Naive thymus-derived CD8-positive, alpha-beta T cell (primary cell): ENCODE measurements around the gene INPP5D. TPM values are rescaled to one million over a fixed set of nuclear protein-coding genes. Genes with fewer than 3 reads are reported as not detected.
A peak's percentile ranks its signal among the peaks of the same experiment; 100 is the strongest.
"Not testable (repeated sequence)": the region's sequence is repeated elsewhere in the genome, so short reads cannot be mapped to it uniquely, and the experiment has no call there.

Experiments used
- ATAC-seq, 2 donors: fragments of 150-1000 bp; cut with Tn5 transposase in 1 of 2; sonication (Bioruptor Pico), chemical (Tn5 transposase) in 1 of 2; 1 replicate in 1 of 2; 2 replicates in 1 of 2; pipeline ENCODE4 v1.10.0; 2021; ENCODE audit warnings: mild to moderate bottlenecking in 2 of 2, moderate library complexity in 2 of 2
- POLR2A ChIA-PET: fragments of 350-600 bp; sonication (Branson Sonifier 250); formaldehyde crosslinking; loops from one replicate; lab custom pipeline; 2021; ENCODE audit warnings: antibody characterized with exemption; lab: Charles Lee
- DNase-seq, 10 donors: peaks; one replicate each; pipeline versions ENCODE4 v3.0.0 to v3.0.0-alpha.2; 2020 to 2022
- H3K27ac Mint-ChIP-seq, 10 donors: one replicate each; pipeline ENCODE4 v1.8.0; 2020 to 2022; ENCODE audit warnings: mild to moderate bottlenecking in 10 of 10, mixed read lengths in 10 of 10, moderate library complexity in 4 of 10, inconsistent platforms in 1 of 10
- H3K27me3 Mint-ChIP-seq, 5 donors: one replicate each; pipeline ENCODE4 v1.8.0; 2021 to 2022; ENCODE audit warnings: mixed read lengths in 5 of 5
- H3K36me3 Mint-ChIP-seq, 3 donors: one replicate each; pipeline ENCODE4 v1.8.0; 2020 to 2022; ENCODE audit warnings: mixed read lengths in 3 of 3, mild to moderate bottlenecking in 2 of 3, inconsistent platforms in 1 of 3
- H3K4me1 Mint-ChIP-seq, 4 donors: one replicate each; pipeline ENCODE4 v1.8.0; 2021 to 2022; ENCODE audit warnings: mixed read lengths in 4 of 4
- H3K4me3 Mint-ChIP-seq, 10 donors: one replicate each; pipeline ENCODE4 v1.8.0; 2020 to 2022; ENCODE audit warnings: mild to moderate bottlenecking in 10 of 10, mixed read lengths in 10 of 10, moderate library complexity in 6 of 10, inconsistent platforms in 1 of 10
- H3K9me3 Mint-ChIP-seq, 9 donors: one replicate each; pipeline ENCODE4 v1.8.0; 2020 to 2022; ENCODE audit warnings: mixed read lengths in 9 of 9, mild to moderate bottlenecking in 3 of 9, inconsistent platforms in 1 of 9, moderate library complexity in 1 of 9
- polyA plus RNA-seq, 3 donors: library from polyadenylated mRNA; unstranded; fragments of 300-500 nt; fragmentation: Illumina TruSeq; gene quantifications; one replicate each; pipeline ENCODE4 v1.2.3, GENCODE V29; 2021
- total RNA-seq, 8 experiments: library from RNA in 2 of 8; stranded (reverse) in 2 of 8; gene quantifications; one replicate each; pipeline ENCODE4 v1.2.3 and lab custom pipeline; 2021 to 2026

The INPP5D gene
- total and polyA plus RNA-seq, 5 experiments from 2014 or later: 36.4 to 124 (median 88.3) TPM

GRCh38 chr2:233178994-233179847 is 119.1 kb downstream of the INPP5D start:
- Mint-ChIP-seq H3K36me3 (peaks cover 0 to 91% (median 31%) of the 10 kb centered on the region in 3 donors), H3K27ac (peak overlapping the region in 9 of 10 donors; percentile 20 to 93 (median 71)), H3K4me3 (no peak overlapping the region), H3K27me3 (no peaks in the 10 kb centered on the region), H3K9me3 (no peaks in the 10 kb centered on the region), H3K4me1 (peaks cover 0 to 14% (median 8%) of the 10 kb centered on the region in 4 donors)
- ATAC-seq (no peak), DNase-seq (no peak)
- POLR2A ChIA-PET: no interaction called here

DNA sequence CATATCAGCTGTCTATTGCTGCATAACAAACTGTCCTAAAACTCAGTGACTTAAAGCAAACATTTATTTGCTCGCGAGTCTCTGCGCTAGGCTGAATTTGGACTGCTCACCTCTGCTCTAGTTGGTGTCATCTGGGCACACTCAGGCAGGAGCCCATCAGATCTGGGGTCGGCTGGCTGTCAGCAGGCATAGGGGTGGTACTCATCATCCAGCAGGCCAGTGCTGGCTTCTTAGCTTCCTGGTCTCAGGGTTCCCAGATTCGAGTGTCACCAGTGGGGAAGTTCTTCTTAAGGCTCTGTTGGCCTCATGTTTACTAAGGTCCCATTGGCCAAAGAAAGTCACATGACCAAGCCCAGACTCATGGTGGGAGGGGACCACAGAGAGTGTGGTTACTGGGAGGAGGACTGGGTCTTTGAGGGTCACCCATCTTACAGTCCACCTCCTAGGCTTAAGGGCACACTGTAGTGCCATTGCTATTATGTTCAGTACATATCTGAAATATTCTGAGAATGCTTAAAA is 119.8 kb downstream of the INPP5D start:
- Mint-ChIP-seq H3K4me3 (no peak overlapping the region), H3K36me3 (peaks cover 0 to 91% (median 32%) of the 10 kb centered on the region in 3 donors), H3K27ac (peak overlapping the region; percentile 38 to 93 (median 76)), H3K27me3 (no peaks in the 10 kb centered on the region), H3K9me3 (no peaks in the 10 kb centered on the region), H3K4me1 (peaks cover 0 to 14% (median 8%) of the 10 kb centered on the region in 4 donors)
- POLR2A ChIA-PET: no interaction called here
- ATAC-seq (peak in 1 of 2 donors; percentile 11), DNase-seq (no peak)

DNA sequence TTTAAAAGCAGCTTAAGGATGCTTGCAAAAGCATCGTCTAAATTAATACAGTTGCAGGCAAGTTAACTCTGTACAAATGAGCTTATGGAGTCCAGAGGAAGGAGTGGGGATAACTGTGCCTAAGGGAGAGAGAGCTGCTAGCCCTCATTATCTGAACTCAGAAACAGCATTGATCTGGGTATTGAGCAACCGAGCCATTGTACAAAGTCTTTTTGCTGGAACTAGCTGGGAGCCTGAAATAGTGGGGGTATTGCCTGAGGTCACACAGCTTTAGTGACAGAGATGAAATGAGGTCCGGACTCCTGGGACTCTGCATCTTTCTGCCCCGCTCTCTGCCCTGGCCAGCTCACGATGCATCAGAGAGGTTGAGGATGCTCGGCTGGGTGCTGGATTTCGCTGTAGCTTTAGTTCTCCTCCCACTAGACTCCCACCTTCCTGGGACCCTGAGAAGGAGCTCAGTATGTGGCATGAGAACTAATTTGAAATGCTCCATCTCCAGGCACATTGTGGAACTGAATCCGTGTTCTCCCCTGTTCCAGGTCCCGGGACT is 123.8 kb downstream of the INPP5D start:
- ATAC-seq (no peak), DNase-seq (no peak)
- peaks cover 1 to 13% (median 8%) of the 10 kb centered on the region in 4 donors for H3K4me1 Mint-ChIP-seq
- no peaks in the 10 kb centered on the region for H3K27me3 Mint-ChIP-seq
- H3K36me3 Mint-ChIP-seq: peaks cover 0 to 93% (median 41%) of the 10 kb centered on the region in 3 donors
- peak overlapping the region in 8 of 10 donors; percentile 12 to 84 (median 49) for H3K27ac Mint-ChIP-seq
- POLR2A ChIA-PET: no interaction called here
- H3K9me3 Mint-ChIP-seq: no peaks in the 10 kb centered on the region
- H3K4me3 Mint-ChIP-seq: no peak overlapping the region

- Mint-ChIP-seq H3K27ac (peak overlapping the region in 3 of 10 donors; percentile 29 to 84 (median 45)), H3K4me1 (peaks cover 1 to 8% (median 5%) of the 10 kb centered on the region in 4 donors), H3K4me3 (no peak overlapping the region), H3K27me3 (no peaks in the 10 kb centered on the region), H3K36me3 (peaks cover 0 to 90% (median 38%) of the 10 kb centered on the region in 3 donors), H3K9me3 (no peaks in the 10 kb centered on the region)
- ATAC-seq: no peak
- DNase-seq: no peak
- POLR2A ChIA-PET: interaction anchor here (0.6 kb wide), 1 partner anchor 11 kb away, joined by 6 read pairs; no protein-coding TSS in a partner anchor
Measured at GRCh38 chr2:233184669-233185068, 124.5 kb downstream of the INPP5D start.

GRCh38 chr2:233185330-233185729 is 125.2 kb downstream of the INPP5D start:
- Mint-ChIP-seq H3K9me3 (no peaks in the 10 kb centered on the region), H3K36me3 (peaks cover 0 to 90% (median 41%) of the 10 kb centered on the region in 3 donors), H3K4me1 (peaks cover 0 to 8% (median 6%) of the 10 kb centered on the region in 4 donors), H3K27ac (peak overlapping the region in 4 of 10 donors; percentile 24 to 68 (median 55)), H3K4me3 (no peak overlapping the region), H3K27me3 (no peaks in the 10 kb centered on the region)
- POLR2A ChIA-PET: interaction anchor here (0.5 to 1.0 kb wide), 4 partner anchors 9 to 1756 kb away, joined by 3 to 9 read pairs (median 4); no protein-coding TSS in a partner anchor
- DNase-seq: no peak
- ATAC-seq: no peak

DNA sequence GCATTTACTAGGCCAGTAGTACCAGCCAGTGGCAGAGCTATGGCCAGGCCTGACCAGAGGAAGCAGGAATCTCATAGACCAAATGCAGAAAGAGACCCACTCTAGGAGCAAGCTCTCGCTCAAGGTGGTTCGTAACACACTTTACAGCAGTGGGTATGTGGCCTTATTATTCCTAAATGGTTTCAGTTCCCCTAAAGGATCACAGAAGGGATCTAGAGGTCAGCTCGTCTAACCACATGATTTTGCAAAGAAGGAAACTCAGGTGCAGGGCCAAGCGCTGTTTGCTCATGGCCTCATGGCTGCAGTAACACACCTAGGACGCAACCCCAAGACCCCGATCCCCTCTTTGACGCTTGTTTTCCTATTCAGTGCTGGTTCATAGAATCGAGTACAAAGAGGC is 125.8 kb downstream of the INPP5D start:
- POLR2A ChIA-PET: interaction anchor here (0.7 to 1.0 kb wide), 2 partner anchors 8 to 101 kb away, joined by 3 to 9 read pairs; no protein-coding TSS in a partner anchor
- H3K36me3 Mint-ChIP-seq: peaks cover 5 to 92% (median 46%) of the 10 kb centered on the region in 3 donors
- no peak for DNase-seq
- H3K27ac Mint-ChIP-seq: peak overlapping the region in 6 of 10 donors; percentile 6 to 79 (median 60)
- H3K27me3 Mint-ChIP-seq: no peaks in the 10 kb centered on the region
- no peaks in the 10 kb centered on the region for H3K9me3 Mint-ChIP-seq
- no peak for ATAC-seq
- no peak overlapping the region for H3K4me3 Mint-ChIP-seq
- peaks cover 0 to 11% (median 7%) of the 10 kb centered on the region in 4 donors for H3K4me1 Mint-ChIP-seq

- peak overlapping the region in 7 of 10 donors; percentile 15 to 61 (median 28) for H3K27ac Mint-ChIP-seq
- POLR2A ChIA-PET: no interaction called here
Measured at GRCh38 chr2:233186851-233187250, 126.7 kb downstream of the INPP5D start.

GRCh38 chr2:233189025-233189424 is 128.9 kb downstream of the INPP5D start:
- ATAC-seq (no peak), DNase-seq (no peak)
- no peaks in the 10 kb centered on the region for H3K27me3 Mint-ChIP-seq
- no peak overlapping the region for H3K4me3 Mint-ChIP-seq
- H3K4me1 Mint-ChIP-seq: peaks cover 0 to 10% (median 5%) of the 10 kb centered on the region in 4 donors
- H3K36me3 Mint-ChIP-seq: peaks cover 17 to 94% (median 52%) of the 10 kb centered on the region in 3 donors
- H3K27ac Mint-ChIP-seq: peak overlapping the region in 4 of 10 donors; percentile 24 to 89 (median 48)
- no peaks in the 10 kb centered on the region for H3K9me3 Mint-ChIP-seq
- POLR2A ChIA-PET: no interaction called here

More at GRCh38 chr2:233186851-233187250, 126.7 kb downstream of the INPP5D start:
- ATAC-seq (no peak), DNase-seq (no peak)
- H3K4me3 Mint-ChIP-seq: no peak overlapping the region
- H3K4me1 Mint-ChIP-seq: peaks cover 0 to 11% (median 5%) of the 10 kb centered on the region in 4 donors
- H3K36me3 Mint-ChIP-seq: peaks cover 11 to 92% (median 44%) of the 10 kb centered on the region in 3 donors
- no peaks in the 10 kb centered on the region for H3K27me3 Mint-ChIP-seq
- H3K9me3 Mint-ChIP-seq: no peaks in the 10 kb centered on the region

DNA sequence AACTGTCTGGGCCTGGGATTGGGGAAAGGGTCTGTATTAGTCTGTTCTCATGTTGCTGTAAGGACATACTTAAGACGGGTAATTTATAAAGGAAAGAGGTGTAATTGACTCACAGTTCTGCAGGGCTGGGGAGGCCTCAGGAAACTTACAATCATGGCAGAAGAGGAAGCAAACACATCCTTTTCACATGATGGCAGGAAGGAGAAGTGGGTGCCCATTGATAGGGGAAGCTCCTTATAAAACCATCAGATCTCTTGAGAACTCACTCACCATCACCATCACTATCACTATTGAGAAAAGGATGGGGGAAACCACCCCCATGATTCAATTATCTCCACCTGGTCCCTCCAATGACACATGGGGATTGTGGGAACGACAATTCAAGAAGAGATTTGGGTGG is 130.9 kb downstream of the INPP5D start:
- DNase-seq, H3K9me3 Mint-ChIP-seq, H3K4me3 Mint-ChIP-seq, POLR2A ChIA-PET, ATAC-seq, H3K27me3 Mint-ChIP-seq, H3K4me1 Mint-ChIP-seq: not testable (repeated sequence)
- peaks cover 17 to 93% (median 50%) of the 10 kb centered on the region in 3 donors for H3K36me3 Mint-ChIP-seq
- peak overlapping the region in 6 of 10 donors; percentile 4 to 78 (median 42) for H3K27ac Mint-ChIP-seq

GRCh38 chr2:233193738-233194137 is 133.6 kb downstream of the INPP5D start:
- H3K4me1 Mint-ChIP-seq: peaks cover 0 to 13% (median 1%) of the 10 kb centered on the region in 4 donors
- H3K9me3 Mint-ChIP-seq: no peaks in the 10 kb centered on the region
- DNase-seq: no peak
- H3K27ac Mint-ChIP-seq: peak overlapping the region in 4 of 10 donors; percentile 52 to 64 (median 60)
- peaks cover 22 to 95% (median 59%) of the 10 kb centered on the region in 3 donors for H3K36me3 Mint-ChIP-seq
- H3K27me3 Mint-ChIP-seq: no peaks in the 10 kb centered on the region
- ATAC-seq: no peak
- POLR2A ChIA-PET: interaction anchor here (1.0 kb wide), 1 partner anchor 8 kb away, joined by 3 read pairs; no protein-coding TSS in a partner anchor
- no peak overlapping the region for H3K4me3 Mint-ChIP-seq

GRCh38 chr2:233195027-233195426 is 134.9 kb downstream of the INPP5D start:
- H3K4me3 Mint-ChIP-seq: no peak overlapping the region
- H3K4me1 Mint-ChIP-seq: peaks cover 0 to 9% (median 1%) of the 10 kb centered on the region in 4 donors
- no peaks in the 10 kb centered on the region for H3K27me3 Mint-ChIP-seq
- ATAC-seq: no peak
- peak overlapping the region in 2 of 10 donors; percentile 9 to 59 for H3K27ac Mint-ChIP-seq
- no peak for DNase-seq
- peaks cover 22 to 95% (median 61%) of the 10 kb centered on the region in 3 donors for H3K36me3 Mint-ChIP-seq
- POLR2A ChIA-PET: interaction anchor here (1.0 kb wide), 1 partner anchor 9 kb away, joined by 3 read pairs; no protein-coding TSS in a partner anchor
- no peaks in the 10 kb centered on the region for H3K9me3 Mint-ChIP-seq

DNA sequence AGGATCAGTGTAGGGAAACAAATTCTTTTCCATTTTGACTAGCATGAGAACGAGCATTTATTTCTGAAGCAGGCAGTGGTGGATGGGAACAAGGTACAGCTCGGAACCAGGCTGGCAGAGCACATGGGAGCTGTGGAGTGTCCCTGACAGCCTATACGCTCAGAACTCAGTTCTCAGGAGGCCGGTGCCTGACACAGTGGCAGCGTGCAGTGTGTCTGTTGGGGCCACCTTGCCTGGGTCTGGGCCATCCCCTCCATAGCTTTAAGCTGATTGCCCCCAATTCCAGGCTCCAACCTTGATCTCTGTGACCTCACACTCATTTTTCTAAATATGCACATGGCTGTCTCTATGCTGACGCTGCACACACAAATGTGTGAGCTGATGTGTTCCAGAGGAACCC is 136.9 kb downstream of the INPP5D start:
- no peak for DNase-seq
- H3K27ac Mint-ChIP-seq: peak overlapping the region in 4 of 10 donors; percentile 29 to 77 (median 50)
- H3K9me3 Mint-ChIP-seq: peaks cover 0 to 4% (median 0%) of the 10 kb centered on the region in 9 donors
- H3K36me3 Mint-ChIP-seq: peaks cover 20 to 95% (median 62%) of the 10 kb centered on the region in 3 donors
- POLR2A ChIA-PET: interaction anchor here (1.5 kb wide), 1 partner anchor 44 kb away, joined by 4 read pairs; no protein-coding TSS in a partner anchor
- no peak for ATAC-seq
- no peaks in the 10 kb centered on the region for H3K27me3 Mint-ChIP-seq
- H3K4me3 Mint-ChIP-seq: no peak overlapping the region
- peaks cover 0 to 6% (median 3%) of the 10 kb centered on the region in 4 donors for H3K4me1 Mint-ChIP-seq
